HG02759 (cell line): Measurements from ENCODE around the gene F9.
"Not testable (repeated sequence)": the region's sequence is repeated elsewhere in the genome, so short reads cannot be mapped to it uniquely, and the experiment has no call there.

Experiments used
- ATAC-seq: cut with Tn5 transposase; IDR thresholded peaks from one replicate; pipeline ENCODE4 v1.9.1; 2021; ENCODE audit warnings: mild to moderate bottlenecking, moderate library complexity; ENCODE audit not compliant: unreplicated experiment

The F9 gene

DNA sequence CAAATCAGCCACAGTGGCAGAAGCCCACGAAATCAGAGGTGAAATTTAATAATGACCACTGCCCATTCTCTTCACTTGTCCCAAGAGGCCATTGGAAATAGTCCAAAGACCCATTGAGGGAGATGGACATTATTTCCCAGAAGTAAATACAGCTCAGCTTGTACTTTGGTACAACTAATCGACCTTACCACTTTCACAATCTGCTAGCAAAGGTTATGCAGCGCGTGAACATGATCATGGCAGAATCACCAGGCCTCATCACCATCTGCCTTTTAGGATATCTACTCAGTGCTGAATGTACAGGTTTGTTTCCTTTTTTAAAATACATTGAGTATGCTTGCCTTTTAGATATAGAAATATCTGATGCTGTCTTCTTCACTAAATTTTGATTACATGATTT lies at the start of gene F9:
Gene F9, plus strand, starts transcription at position 190 of the 400 bp plus-strand sequence. Its CDS starts 26 bp downstream, at position 216.
- no peak for ATAC-seq

DNA sequence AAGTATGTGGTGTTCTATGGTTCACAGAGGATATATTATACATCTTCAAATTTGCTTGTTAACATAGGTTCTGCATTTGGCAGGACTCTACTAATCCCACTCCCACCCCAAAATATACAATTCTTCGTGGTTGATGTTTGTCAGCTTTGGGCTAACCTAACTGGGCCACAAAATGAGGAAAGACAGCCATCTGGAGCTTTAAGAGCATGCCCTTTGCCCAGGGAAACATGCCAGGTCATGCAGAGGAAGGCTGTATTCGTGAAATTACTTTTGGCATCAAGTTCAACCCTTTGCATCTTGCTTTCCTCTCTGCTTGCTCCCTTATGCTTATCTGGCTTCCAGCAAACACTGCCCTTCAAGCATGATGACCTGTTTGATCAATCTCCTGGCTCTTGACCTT lies 46.8 kb upstream of the F9 start:
- ATAC-seq, result no peak

DNA sequence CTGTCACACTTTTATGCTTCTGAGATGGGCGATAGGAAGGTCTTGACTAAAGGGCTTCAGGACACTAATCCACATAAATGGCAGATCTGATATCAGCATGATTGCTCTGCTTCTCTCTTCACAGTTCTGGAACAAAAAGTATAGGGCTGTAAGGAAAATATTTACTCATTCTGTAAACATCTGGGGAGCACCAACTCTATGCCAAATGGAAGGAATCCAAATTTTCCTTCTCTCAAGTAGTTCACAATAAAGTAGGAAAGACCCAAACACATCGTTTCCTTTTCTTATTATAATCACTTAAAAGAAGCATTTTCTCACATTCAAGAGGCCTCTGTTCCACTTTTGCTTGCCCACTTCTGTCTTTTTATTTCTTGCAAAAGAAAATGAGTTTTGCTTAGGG lies 45.9 kb upstream of the F9 start:
- ATAC-seq, result no peak

DNA sequence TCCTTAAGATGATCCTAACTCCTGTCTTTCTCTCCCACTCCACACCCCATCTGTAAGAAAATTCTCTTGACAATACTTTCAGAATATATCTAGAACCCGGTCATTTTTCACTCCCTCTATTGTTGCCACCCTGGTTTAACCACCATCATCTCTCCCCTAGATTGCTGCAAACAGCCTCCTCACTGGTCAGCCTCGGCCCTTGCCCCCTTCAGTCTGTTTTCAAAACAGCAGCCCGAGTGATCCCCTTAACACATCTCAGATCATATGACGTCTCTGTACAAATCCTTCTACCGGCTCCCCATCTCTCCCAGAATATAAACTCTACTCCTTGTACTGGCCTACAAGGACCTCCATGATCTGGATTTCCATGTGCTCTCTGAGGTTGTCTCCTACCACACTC lies 35.2 kb upstream of the F9 start:
- ATAC-seq, result no peak

DNA sequence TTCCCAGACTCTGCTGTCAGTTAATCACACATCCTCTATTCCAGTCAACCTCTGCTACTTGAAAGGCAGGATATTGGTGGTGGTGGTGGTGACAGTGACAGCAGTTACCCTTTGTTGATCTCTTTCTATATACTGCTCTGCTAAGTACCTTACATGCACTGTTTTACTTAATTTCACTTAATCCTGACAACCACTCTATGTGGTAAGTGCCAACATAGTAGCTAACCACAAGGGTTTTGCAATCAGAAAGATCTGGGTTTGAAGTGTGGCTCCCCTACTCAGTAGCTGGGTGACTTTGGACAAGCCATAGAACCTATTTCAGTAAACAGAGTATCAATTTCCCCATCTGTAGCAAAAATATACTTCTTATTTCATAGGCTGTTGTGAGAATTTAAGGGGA lies 24.2 kb upstream of the F9 start:
- no peak for ATAC-seq

DNA sequence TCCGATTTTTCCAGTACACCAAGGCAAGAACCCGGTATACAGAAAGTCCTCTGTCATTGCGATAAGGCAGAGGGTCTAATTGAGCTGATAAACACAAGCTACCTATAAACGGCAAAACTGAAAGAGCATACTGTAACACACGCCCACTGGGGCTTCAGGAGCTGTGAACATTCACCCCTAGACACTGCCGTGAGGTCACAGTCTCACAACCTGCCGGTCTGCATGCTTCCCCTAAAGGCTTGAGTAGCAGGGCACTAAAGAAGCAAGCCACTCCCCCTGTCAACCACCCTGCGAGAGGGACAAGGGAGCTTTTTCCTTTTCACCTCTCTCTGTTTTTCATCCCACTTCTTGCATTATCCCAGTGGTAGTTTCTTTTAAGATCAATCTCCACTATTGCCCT lies 22.4 kb upstream of the F9 start:
- ATAC-seq, result no peak

DNA sequence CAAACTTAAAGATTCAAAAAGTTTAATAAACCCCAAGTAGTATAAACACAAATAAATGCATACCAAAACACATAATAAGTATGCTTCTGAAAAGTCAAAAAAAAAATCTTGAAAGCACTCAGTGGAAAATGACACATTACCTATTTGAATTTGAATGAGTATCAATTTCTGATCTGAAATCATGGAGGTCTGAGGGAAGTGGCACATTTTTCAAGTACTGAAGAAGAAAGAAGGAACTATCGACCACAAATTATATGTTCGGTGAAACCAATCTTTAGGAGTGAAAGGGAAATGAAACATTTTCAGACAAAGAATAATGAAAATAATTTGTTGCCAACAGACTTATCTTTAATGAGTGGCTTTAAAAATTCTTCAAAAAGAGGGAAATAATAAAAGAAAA lies 12.1 kb upstream of the F9 start:
- no peak for ATAC-seq

DNA sequence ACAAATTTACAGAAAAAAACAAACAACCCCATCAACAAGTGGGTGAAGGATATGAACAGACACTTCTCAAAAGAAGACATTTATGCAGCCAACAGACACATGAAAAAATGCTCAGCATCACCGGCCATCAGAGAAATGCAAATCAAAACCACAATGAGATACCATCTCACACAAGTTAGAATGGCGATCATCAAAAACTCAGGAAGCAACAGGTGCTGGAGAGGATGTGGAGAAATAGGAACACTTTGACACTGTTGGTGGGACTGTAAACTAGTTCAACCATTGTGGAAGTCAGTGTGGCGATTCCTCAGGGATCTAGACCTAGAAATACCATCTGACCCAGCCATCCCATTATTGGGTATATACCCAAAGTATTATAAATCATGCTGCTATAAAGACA lies 1.7 kb upstream of the F9 start:
- ATAC-seq, result not testable (repeated sequence)

DNA sequence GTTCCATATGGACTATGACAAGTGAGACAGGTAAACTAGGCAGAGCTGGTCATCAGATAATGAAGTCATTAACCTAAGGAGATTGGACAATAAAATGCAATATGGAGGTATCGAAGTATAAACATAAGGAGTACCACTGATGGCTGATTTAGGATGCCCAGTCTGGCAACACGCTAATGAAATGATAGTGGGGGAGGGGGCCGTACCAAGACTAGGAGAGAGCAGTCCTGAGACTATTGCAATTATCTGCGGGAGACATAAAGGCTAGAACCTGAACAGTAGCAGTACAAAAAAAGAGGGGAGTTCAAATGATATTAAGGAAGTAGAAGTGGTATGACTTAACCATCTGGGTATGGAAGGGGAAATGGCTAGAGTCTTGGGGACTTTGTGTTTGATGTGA lies 2.3 kb downstream of the F9 start:
- ATAC-seq, result no peak

DNA sequence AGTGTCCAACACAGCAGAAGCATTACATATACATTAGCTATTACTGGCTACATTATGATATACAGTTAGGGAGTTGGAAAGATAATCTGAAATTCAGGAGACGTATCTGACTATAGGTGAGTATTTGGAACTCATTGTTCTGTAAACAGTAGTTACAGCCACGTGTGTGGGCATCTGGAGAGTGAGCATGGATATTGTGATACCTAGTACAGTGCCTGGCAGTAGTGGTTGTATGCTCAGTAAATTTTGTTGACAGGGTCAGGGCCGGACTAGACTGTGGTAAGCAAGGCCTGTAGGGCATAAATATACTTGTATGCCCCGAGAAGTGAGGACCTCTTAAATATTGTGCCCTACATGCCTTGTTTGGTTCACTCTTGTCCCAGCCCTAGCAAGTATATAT lies 2.9 kb downstream of the F9 start:
- ATAC-seq, result no peak

DNA sequence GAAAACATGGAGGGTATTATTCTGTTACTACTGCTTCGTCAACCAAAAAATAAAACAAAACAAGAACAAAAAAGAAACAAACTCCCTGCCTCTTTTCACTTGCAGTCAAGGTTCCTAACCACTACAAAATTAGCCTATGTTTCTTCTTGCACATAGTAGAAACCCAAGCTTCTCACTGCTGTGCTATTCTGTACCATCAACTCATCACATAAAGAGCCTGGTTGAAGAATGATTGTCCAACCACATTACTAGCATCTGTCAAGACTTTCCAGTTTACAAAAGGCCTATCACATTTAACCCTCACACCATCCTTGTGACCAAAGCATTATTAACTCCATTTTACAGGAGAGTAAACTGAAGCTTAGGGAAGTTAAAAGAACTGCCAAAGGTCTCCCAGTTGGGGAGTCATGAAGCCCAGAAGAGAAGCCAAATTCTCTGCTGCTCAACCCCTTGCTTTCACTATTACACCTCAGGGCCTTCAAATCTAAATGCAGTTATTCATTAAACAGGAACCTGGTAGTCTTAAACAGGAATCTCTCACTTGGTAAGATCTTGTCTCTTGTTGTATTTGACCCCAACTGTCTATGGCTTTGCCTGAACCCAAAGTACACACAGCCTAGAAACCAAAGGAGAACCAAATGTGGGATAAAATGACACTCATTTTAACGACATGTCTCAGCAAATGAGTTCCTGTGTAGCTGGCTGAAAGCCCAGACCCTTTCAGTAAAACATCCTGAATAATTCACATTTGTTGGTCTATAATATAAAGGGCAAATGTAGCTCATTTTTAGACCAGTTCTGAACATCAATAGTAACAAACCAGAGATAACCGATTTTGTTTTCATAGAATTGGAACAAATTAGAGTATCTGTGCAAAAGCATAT lies 8.6 kb downstream of the F9 start:
- ATAC-seq, result peak; percentile 83

DNA sequence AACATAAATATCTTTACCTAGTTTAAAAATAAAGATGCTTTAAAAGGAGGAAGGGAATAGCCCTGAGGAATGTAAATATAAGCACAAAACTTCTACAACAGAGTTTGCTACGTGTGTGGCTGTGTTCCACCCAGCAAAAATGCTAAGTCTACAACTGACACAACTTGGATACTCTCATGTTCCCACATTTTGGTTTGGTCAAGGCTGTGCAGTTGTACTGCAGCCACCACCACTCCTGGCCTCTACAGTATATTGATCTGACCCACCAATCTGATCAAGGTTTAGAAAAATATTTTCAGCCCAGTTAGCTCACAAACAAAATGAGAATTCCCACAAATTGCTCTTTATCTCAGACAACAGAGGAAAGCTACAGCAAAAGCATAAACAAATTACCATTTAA lies 12.1 kb downstream of the F9 start:
- no peak for ATAC-seq

DNA sequence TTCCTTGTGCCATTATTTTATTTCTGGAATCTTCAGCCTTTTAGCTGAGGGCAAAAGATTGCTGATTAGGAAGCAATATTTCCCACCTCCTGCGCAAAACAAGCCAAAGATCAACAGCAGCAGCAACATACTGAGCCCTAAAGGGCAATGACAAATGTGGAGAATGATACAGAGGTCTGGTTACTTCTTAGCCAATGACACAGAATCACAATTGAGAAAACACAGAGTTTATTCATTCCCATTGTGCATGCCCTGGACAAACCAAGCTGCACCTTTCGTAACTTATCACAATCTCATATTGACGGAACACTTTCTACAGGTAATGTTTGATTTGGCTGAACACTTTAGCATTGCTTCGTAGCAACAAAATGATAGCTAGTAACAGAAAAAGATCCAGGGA lies 13.4 kb downstream of the F9 start:
- ATAC-seq, result no peak

DNA sequence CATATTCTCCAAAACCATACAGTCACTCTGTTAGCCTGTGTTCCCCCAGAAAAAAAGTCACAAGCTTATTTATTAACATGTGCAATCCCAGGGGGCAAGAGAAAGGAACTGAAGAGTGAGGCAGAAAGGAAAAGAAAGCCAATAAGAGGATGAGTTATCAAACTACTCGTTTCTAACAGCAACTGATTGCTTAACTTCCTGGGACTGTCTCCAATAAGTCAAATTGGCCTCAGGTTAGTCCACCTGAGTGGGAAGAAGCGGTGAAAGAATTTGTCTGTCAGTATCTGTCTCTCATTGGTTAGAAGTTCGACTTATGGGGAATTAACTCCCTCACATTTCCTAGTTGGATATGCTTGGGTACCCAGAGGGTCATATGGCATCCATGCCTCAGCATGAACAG lies 14.1 kb downstream of the F9 start:
- no peak for ATAC-seq

DNA sequence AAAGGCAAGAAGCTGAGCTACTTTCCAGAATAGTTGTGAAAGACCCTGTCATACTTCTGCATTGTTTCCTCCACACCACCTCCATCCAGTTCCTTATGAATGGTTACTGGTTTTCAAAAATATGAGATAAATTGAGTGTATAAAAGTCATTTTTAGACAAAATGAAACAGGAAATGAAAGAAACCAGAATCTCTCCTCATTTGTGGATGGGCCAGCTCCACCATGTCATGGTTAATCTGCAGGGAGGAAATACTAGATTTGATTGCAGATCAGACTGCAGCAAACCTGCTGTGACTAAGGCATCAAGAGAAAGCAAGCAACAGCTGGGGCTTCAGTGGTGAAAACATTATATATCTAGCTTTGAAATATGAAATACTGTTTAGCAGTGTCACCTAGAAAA lies 23.8 kb downstream of the F9 start:
- ATAC-seq, result peak; percentile 30

DNA sequence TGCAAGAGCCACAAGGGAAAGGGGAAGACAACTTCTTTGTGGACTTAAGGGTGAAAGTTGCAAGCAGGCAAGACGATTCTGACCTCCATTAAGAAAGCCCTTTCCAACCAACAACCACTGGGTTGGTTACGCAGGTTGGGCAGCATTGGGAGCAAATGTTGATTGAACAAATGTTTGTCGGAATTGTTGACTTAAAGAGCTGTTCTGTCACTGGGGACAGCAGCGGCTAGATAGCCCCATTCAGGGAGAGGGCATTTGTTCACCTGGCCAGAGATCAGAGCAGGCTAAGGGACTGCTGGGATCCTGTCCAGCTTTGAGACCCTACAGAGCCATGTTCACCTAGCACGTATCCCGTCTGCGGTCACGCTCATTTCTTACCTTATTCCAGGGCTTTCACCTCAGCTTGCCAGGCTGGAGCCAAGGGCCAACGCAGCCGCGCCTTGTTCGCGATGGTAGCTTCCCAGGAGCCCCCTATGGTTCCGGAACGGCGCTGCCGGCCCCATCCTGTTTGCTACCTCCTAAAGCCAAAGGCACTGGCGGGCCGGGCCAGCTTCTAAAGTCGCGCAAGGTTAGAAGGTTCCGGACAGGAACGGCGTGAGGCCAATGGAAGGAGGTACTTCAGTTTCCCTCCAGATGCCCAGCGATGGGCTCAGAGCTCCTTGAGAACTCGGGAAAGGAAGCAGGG lies 24.6 kb downstream of the F9 start:
- ATAC-seq, result no peak

DNA sequence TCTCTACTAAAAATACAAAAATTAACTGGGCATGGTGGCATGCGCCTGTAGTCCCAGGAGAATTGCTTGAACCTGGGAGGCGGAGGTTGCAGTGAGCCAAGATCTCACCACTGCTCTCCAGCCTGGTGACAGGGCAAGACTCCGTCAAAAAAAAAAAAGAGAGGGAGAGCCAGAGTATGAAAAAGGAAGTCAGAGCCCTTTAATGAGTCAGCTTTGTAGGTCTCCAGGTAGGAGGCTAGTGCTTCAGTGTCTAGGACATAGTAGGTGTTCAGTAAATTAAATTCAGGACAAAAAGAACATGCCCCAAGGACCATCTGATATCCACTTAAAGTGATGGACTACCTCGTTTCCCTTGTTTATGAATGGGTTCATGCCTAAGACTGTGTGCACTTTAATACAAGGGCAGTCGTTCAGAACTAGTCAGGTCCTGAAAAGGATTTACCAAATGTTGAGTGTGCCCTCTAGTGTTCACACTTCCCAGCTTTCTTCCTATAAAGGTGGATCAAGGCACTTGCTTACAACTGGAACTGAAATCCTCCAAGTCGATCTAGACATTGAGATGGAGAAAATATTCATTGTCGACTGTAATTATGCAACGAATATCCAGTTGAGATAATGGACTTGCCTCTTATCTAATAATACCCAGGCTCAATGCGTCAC lies 29.0 kb downstream of the F9 start:
- ATAC-seq, result peak; percentile 82

DNA sequence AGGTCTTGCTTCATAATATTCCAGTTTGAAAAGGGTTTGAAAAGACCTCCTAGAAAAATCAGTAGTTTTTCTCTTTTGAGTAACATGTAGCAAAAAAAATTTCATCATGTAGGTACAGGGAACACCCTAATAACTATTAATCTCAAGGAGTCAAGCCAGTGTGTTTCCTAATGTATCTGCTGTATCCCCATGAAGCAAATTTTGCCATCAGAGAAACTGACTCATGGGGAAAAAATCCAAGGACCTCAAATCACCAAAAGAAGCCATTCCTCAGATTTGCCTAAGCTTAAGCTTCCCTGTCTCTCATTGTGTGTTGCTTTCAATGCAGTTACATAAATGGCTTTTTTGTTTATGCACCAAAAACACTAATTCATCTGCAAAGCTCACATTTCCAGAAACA lies 29.7 kb downstream of the F9 start:
- ATAC-seq, result no peak

DNA sequence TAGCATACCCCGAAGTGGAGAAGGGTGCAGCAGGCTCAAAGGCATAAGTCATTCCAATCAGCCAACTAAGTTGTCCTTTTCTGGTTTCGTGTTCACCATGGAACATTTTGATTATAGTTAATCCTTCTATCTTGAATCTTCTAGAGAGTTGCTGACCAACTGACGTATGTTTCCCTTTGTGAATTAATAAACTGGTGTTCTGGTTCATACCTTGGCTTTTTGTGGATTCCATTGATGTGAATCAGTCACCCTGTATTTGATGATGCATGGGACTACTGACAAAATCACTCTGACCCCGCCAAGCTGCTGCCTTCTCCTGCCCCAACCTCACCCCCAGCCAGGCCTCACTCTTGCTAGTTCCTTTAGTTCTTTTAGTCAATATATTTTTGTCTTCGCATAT lies 32.7 kb downstream of the F9 start:
- ATAC-seq, result no peak

DNA sequence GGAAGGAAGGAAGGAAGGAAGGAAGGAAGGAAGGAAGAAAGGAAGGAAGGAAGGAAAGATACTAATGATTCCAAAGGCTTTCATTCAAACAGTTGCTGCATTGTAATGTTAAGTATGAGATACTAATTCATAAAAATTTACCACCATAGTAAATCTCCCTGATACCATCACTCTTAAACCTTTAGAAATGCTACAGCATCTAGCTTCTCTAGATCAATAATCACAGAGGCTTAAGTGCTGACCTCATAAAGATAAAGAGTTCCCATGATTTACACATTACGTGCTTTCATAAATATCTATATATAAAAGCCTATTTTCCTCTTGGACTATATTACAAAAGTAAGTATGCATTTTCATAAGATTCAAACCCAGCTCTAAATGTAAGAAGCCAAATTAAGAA lies 36.4 kb downstream of the F9 start:
- no peak for ATAC-seq

DNA sequence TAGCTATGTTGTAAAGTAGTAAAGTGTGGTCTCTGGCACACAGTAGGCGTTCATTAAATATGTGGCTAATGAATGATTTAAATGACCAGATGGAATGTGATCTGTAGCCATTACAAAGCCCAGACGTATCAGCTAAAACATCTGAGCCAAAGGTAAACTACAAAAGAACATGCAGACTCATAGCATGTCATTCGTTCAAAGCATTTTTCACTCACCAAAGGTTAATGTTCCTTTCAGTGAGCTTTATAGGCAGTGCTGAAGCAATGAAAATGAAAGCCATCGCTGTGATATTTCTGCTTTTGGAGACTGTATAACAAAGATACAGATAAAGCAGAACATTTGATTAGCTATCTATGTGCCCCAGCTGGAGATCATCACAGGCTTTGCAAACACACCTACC lies 50.5 kb downstream of the F9 start:
- ATAC-seq, result no peak

DNA sequence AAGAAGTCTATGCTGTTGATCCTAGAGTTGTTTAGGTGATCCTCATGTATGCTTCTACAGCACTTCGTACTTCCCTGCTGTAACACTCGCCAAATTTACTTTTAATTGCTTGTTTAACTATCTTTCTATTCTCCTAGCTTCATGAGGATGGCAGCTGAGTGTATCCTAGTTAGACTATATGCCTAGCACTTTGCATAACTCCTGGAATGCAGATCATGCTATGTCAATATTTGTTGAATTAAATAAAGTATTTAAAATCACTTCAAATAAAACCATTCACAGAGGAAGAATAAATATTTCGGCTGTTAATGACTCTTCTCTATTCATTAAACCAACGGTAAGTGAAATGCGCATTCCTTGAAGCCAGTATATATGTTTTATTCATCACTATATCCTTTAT lies 55.1 kb downstream of the F9 start:
- no peak for ATAC-seq
